NCI-H2107 (cell line): ENCODE data around the gene TMPRSS11B.
"Not testable (repeated sequence)": the region's sequence is repeated elsewhere in the genome, so short reads cannot be mapped to it uniquely, and the experiment has no call there.

ENCODE experiments used
- DNase-seq: peaks from one replicate; lab custom pipeline; 2025; lab: John Stamatoyannopoulos, UW

The TMPRSS11B gene

DNA sequence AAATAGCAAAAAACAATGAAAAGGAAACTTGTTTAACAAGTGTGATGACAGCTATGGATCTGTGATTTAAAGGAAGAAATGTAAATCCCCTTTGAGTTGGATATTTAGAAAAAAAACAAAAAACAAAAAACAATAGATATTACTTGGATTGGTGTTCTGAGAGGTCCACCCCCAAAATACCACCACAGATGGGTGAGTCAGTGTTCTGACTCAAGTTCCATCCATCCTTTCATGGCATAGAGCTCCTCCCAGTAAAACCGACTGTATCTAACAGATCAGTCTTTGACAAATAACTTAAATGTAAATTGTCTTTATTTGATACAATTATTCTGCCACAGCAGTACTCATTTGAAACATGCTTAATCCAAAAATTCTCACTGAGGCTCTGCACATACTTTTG, 27.4 kb downstream of the TMPRSS11B start:
- no peak for DNase-seq

DNA sequence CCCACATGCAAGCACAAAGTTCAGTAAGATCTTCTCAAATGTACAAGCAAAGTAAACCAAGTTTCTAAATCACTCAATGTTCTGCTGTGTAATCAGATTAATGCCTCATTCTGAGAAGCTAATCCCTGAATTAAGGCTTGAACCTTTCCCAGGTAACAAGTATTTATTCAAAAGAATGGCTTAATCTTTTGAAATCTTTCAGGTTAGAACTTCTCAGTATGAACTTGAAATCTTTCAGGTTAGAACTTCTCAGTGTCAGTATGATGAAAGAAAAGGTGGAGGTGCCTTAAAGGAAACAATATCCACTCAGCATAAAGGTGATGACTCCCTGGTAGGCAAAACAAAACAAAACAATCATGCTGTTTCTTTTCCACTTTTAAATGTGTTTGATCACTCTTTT, 29.0 kb downstream of the TMPRSS11B start:
- no peak for DNase-seq

DNA sequence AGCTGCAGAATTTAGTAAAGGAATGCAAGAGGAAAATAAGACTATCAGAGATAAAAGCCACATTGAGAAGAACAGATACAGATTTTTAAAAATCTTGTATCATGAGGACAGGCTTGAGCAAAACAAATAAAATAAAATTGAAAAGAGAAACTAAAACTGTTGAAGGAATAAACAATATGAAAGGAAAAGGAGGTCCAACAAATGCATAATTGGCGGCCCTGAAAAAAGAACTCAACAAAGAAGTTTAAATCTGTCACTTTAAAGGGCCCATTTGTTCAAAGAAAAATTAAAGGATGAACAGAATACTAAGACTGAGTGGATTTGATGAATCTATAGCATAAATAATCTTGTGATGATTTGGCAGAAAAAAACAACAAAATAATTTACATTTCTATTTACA, 36.5 kb downstream of the TMPRSS11B start:
- no peak for DNase-seq

- not testable (repeated sequence) for DNase-seq
Observed at GRCh38 chr4:68194305-68194704, 51.2 kb downstream of the TMPRSS11B start.

GRCh38 chr4:68193194-68193593, 52.3 kb downstream of the TMPRSS11B start:
- no peak for DNase-seq

GRCh38 chr4:68187145-68187544, 58.3 kb downstream of the TMPRSS11B start:
- no peak for DNase-seq

DNA sequence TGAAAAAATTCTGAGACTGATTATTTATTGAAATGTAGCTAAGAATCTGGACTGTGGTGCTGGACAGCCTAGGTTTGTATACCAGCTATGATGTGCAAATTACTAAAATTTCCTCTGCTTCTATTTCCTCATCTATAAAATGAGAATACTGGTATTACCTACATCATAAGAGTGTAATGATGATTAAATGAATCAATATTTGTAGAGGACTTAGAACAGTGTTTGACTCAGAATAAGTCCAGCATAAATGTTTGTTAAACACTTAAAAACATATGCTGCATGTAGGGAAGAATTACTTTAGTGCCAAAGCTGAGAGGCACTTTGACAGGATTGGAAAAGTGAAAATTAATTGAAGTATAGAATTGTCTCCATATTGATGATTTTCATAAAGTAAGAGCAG, 60.6 kb downstream of the TMPRSS11B start:
- no peak for DNase-seq

GRCh38 chr4:68183417-68183816, 62.1 kb downstream of the TMPRSS11B start:
- DNase-seq = no peak

DNA sequence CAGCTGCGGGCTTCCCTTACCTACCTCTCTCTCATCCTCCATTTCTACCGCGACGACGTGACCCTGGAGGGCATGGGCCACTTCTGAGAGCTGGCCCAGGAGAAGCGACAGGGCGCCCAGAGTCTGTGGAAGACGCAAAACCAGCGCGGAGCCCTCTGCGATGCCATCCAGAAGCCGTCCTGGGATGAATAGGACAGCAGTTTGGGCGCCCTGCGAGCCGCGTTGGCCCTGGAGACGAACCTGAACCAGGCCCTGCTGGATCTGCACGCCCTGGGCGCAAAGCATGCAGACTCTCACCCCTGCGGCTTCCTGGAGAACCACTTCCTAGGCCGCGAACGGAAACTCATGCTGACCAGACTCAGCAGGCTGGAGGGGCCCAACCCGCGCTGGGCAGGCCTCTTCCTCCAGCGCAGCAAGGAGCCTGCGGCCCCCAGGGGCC, 63.1 kb downstream of the TMPRSS11B start:
- DNase-seq = no peak

DNA sequence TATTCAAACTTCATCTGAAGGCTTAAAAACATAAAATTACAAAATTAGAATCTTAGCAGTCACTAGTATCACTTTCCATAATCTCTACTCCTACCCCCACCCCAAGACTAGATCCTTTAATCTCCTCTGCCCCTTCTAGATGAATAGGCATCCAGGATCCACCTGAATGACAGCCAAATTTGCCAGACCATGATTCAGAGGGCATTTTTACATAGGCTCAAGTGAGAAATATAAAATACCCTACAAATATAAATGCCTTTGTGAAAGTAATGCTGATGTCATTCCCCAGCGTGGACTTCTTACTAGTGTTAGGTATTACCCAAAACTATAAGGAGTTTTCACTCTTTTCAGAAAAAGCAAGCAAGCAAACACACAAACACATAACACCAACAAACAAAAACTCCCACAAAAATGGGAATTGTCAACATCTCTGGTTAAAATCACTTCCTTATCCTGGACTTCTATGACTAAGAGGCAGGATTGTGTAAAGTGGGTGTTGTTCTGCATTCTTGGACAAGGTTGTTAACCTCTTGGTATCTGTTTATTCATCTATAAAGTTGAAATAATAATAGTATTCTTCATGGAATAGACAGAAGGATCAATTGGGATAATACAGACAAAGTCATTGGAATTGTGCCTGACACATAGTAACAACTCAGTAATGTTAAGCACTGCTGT, 64.5 kb downstream of the TMPRSS11B start:
- DNase-seq = no peak

GRCh38 chr4:68176904-68177303, 68.6 kb downstream of the TMPRSS11B start:
- DNase-seq = no peak
